K562 treated with DMSO at 1 percent for 4 hours (cell line): ENCODE measurements around the gene HLA-DMA. TPM values are rescaled to one million over a fixed set of nuclear protein-coding genes. Genes with fewer than 3 reads are reported as not detected.

Experiments used
- total RNA-seq: library from RNA; unstranded; fragments of 300-600 nt; gene quantifications from 2 replicates; pipeline ENCODE4 v1.2.3, GENCODE V29; 2022; ENCODE audit not compliant: insufficient read depth

Gene HLA-DMA
- 0.75 TPM in 1 of 2 replicates, not detected in the other for total RNA-seq

GRCh38 chr6:32952817-32953739 is at the start of gene HLA-DMA:
HLA-DMA (minus strand) TSS chr6:32953097; CDS start chr6:32953036, 61 bp downstream.

DNA sequence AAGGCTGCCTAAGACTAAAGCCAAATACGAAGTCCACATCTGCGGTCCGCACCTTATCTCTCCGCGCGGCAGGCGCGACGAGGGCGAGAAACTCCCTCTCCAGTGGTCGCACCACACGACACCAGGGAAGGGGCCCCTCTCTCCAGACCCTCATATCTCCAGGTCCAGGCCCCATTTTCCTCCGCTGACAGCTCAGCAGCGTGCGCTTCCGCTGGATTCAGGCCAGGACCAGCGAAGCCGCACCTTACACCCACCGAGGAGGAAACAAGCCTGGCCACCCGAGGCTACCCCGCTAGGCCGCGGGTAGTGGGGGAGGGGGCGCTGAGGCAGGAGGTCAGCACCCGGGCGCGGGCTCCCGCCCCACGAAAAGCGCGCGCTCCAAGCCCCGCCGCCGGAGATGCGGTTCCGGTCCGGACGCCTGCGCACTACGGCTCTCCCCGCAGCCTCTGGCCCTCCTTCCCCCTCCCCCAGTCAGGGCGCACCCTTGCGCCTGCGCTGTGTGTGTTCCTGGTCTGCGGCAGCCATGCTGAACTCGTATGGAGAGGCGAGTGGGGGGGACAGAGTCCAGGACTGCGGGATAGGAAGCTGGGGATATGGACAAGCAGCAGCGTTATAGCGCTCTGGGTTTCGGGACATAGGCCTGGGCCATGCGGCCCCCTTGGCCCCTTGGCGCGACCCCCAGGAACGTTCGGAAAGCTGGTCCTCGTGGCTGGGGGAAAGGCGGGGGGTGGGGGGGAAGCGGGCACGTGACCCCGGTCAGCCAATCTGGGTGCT is 15.4 kb upstream of the HLA-DMA start, which contains the start of gene BRD2:
Gene BRD2, plus strand, starts transcription at position 502 of the 774 bp plus-strand sequence. CDS start 4,305 bp downstream, outside the sequence.

GRCh38 chr6:32940656-32941213 is 12.2 kb downstream of the HLA-DMA start, which contains the start of gene HLA-DMB:
HLA-DMB (minus strand) TSS chr6:32941028; CDS start chr6:32940807, 221 bp downstream.

Other genes with a start within 250 kb of the HLA-DMA start
- not detected in 2 replicates for gene HLA-DQA2, start 211.7 kb downstream of the HLA-DMA start, total RNA-seq
- gene HLA-DQB2, start 189.6 kb downstream of the HLA-DMA start, total RNA-seq: not detected in 2 replicates
- 0.65 TPM in 1 of 2 replicates, not detected in the other for gene HLA-DOB, start 136.1 kb downstream of the HLA-DMA start, total RNA-seq
- 16.1 and 28.3 TPM in 2 replicates for gene TAP2, start 114.4 kb downstream of the HLA-DMA start, total RNA-seq
- 18.0 and 21.9 TPM in 2 replicates for gene PSMB8, start 109.0 kb downstream of the HLA-DMA start, total RNA-seq
- 13.9 and 16.3 TPM in 2 replicates for gene TAP1, start 99.4 kb downstream of the HLA-DMA start, total RNA-seq
- gene PSMB9, start 98.9 kb downstream of the HLA-DMA start, total RNA-seq: 13.7 and 20.4 TPM in 2 replicates
- gene HLA-DMB, start 12.1 kb downstream of the HLA-DMA start, total RNA-seq: not detected in 2 replicates
- 180 and 276 TPM in 2 replicates for gene BRD2, start 15.5 kb upstream of the HLA-DMA start, total RNA-seq
- gene HLA-DOA, start 56.5 kb upstream of the HLA-DMA start, total RNA-seq: not detected in 2 replicates
- not detected in 2 replicates for gene HLA-DPA1, start 120.6 kb upstream of the HLA-DMA start, total RNA-seq
- gene HLA-DPB1, start 122.9 kb upstream of the HLA-DMA start, total RNA-seq: not detected in 2 replicates
- 0.17 and 0.19 TPM in 2 replicates for gene COL11A2, start 239.4 kb upstream of the HLA-DMA start, total RNA-seq
- gene RXRB, start 247.6 kb upstream of the HLA-DMA start, total RNA-seq: 26.4 and 32.8 TPM in 2 replicates
- 148 and 178 TPM in 2 replicates for gene SLC39A7, start 247.8 kb upstream of the HLA-DMA start, total RNA-seq